Esophagus (tissue), 2 donors: ENCODE data around the gene CDH13. TPM values are rescaled to one million over a fixed set of nuclear protein-coding genes. Genes with fewer than 3 reads are reported as not detected.

Experiments used
- H3K27ac ChIP-seq, 2 donors: one replicate each; pipeline ENCODE4 v1.5.1; 2013; ENCODE audit warnings: low read depth in 2 of 2, mild to moderate bottlenecking in 2 of 2, inconsistent platforms in 1 of 2, low read length in 1 of 2, moderate library complexity in 1 of 2
- H3K27me3 ChIP-seq, 2 donors: one replicate each; pipeline ENCODE4 v1.6.1; 2013; ENCODE audit warnings: low read length in 2 of 2, control low read depth in 1 of 2, mild to moderate bottlenecking in 1 of 2; ENCODE audit not compliant: insufficient read depth in 2 of 2, control insufficient read depth in 1 of 2
- H3K36me3 ChIP-seq, 2 donors: one replicate each; pipeline ENCODE4 v1.6.1; 2013; ENCODE audit warnings: low read length in 1 of 2; ENCODE audit not compliant: control insufficient read depth in 2 of 2, insufficient read depth in 2 of 2
- H3K4me1 ChIP-seq, 2 donors: one replicate each; pipeline ENCODE4 v1.6.1; 2013; ENCODE audit warnings: low read length in 1 of 2; ENCODE audit not compliant: control insufficient read depth in 2 of 2, insufficient read depth in 2 of 2
- H3K4me3 ChIP-seq, 2 donors: one replicate each; pipeline ENCODE4 v1.5.1; 2013; ENCODE audit warnings: low read length in 2 of 2, mild to moderate bottlenecking in 2 of 2, low read depth in 1 of 2, moderate library complexity in 1 of 2
- H3K9me3 ChIP-seq, 2 donors: one replicate each; pipeline ENCODE4 v1.6.1; 2013; ENCODE audit warnings: mild to moderate bottlenecking in 2 of 2, low read depth in 1 of 2, low read length in 1 of 2, moderate library complexity in 1 of 2; ENCODE audit not compliant: control insufficient read depth in 2 of 2, insufficient read depth in 1 of 2
- WGBS, 2 donors: extraction: QIAGEN DNeasy Blood & Tissue Kit; methylation state at CpG; one replicate each; pipeline ENCODE4 v1.1.7; 2013; 5-methylcytosine and 5-hydroxymethylcytosine counted together
- polyA plus RNA-seq, 2 donors: library from polyadenylated mRNA; stranded (reverse); fragments of 200-250 nt; gene quantifications; one replicate each; pipeline ENCODE4 v1.2.3, GENCODE V29; 2013
- donor health status: healthy with polysubstance abuse.
- donor health status: Bipolar disorder and iron deficiency.

CDH13 gene
- polyA plus RNA-seq, 2 donors: 1.3 to 4.3 TPM

- H3K9me3 ChIP-seq: no peaks in the 10 kb centered on the region
- no peaks in the 10 kb centered on the region for H3K27me3 ChIP-seq
- no peak overlapping the region for H3K27ac ChIP-seq
- no peaks in the 10 kb centered on the region for H3K4me1 ChIP-seq
- no peaks in the 10 kb centered on the region for H3K36me3 ChIP-seq
- H3K4me3 ChIP-seq: no peak overlapping the region
- 36 to 45% methylated on average over 11 of the region's 11 CpGs for WGBS, 2 donors
Observed at GRCh38 chr16:82782715-82783251, 156.0 kb downstream of the CDH13 start.

DNA sequence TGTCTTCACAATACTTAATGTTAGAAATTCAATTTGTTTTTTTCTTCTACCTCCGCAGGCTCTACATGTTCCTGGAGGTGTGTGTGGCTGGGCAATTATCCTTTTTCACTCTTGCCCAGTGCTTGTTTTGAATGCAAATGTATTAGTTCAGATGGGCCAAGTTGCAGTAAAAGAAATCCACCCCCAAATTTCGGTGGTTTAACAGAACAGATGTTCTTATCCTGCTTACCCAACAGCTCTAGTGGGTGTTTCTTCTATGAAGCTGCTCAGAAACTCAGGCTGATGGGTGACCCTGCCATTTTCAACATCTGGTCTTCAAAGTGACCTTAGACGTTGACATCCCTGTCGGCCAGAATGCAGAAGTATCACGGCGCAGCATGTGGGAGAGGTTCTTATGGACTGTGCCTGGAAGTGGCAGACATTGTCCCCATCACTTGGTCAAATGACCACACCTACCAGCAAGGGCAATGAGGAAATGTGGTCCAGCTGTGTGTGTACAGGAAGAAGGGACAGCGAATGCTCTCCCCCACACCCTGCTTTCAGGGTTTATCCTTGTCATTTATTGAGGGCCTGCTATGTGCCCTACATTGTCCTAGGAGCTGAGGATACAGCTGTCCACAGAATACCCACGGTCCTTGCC is 157.3 kb downstream of the CDH13 start:
- 71 to 79% methylated on average over 8 of the region's 8 CpGs for WGBS, 2 donors

GRCh38 chr16:82784573-82784968 is 157.8 kb downstream of the CDH13 start:
- no peak overlapping the region for H3K4me3 ChIP-seq
- no peaks in the 10 kb centered on the region for H3K9me3 ChIP-seq
- no peaks in the 10 kb centered on the region for H3K4me1 ChIP-seq
- no peaks in the 10 kb centered on the region for H3K36me3 ChIP-seq
- H3K27ac ChIP-seq: no peak overlapping the region
- 91 to 96% methylated on average over 3 of the region's 3 CpGs for WGBS, 2 donors
- H3K27me3 ChIP-seq: no peaks in the 10 kb centered on the region

More for the DNA sequence above, 157.3 kb downstream of the CDH13 start:
- Histone ChIP-seq H3K9me3 (no peaks in the 10 kb centered on the region), H3K27ac (no peak overlapping the region), H3K4me1 (no peaks in the 10 kb centered on the region), H3K4me3 (no peak overlapping the region), H3K36me3 (no peaks in the 10 kb centered on the region), H3K27me3 (no peaks in the 10 kb centered on the region)

GRCh38 chr16:82788225-82788624 is 161.5 kb downstream of the CDH13 start:
- no peaks in the 10 kb centered on the region for H3K4me1 ChIP-seq
- 64 to 75% methylated on average over 7 of the region's 7 CpGs for WGBS, 2 donors
- H3K27me3 ChIP-seq: no peaks in the 10 kb centered on the region
- no peak overlapping the region for H3K27ac ChIP-seq
- H3K9me3 ChIP-seq: no peaks in the 10 kb centered on the region
- H3K36me3 ChIP-seq: no peaks in the 10 kb centered on the region
- H3K4me3 ChIP-seq: no peak overlapping the region

GRCh38 chr16:82788919-82789318 is 162.2 kb downstream of the CDH13 start:
- 82 to 86% methylated on average over 4 of the region's 4 CpGs for WGBS, 2 donors
- Histone ChIP-seq H3K9me3 (no peaks in the 10 kb centered on the region), H3K36me3 (no peaks in the 10 kb centered on the region), H3K27me3 (no peaks in the 10 kb centered on the region), H3K4me3 (no peak overlapping the region), H3K4me1 (no peaks in the 10 kb centered on the region), H3K27ac (no peak overlapping the region)

DNA sequence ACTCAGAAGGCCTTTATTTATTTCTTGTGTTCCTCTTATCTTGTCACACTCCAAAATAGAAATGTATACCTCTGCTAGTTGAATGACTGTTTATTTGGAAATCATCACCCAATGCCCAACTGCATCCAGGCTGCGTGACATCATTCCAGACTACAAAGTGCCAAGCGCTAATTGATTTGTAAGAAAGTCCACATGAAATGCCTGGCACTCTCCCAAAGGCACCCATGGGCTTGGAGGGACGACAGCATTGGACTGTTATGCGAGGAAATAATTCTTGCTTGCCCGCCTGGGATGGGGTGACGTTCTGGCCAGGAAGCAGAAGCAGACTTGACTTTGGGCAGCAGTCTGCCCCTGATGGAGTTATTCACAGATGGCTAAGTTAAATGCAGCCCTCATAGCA is 165.9 kb downstream of the CDH13 start:
- WGBS, 2 donors: 80 to 84% methylated on average over 6 of the region's 6 CpGs

DNA sequence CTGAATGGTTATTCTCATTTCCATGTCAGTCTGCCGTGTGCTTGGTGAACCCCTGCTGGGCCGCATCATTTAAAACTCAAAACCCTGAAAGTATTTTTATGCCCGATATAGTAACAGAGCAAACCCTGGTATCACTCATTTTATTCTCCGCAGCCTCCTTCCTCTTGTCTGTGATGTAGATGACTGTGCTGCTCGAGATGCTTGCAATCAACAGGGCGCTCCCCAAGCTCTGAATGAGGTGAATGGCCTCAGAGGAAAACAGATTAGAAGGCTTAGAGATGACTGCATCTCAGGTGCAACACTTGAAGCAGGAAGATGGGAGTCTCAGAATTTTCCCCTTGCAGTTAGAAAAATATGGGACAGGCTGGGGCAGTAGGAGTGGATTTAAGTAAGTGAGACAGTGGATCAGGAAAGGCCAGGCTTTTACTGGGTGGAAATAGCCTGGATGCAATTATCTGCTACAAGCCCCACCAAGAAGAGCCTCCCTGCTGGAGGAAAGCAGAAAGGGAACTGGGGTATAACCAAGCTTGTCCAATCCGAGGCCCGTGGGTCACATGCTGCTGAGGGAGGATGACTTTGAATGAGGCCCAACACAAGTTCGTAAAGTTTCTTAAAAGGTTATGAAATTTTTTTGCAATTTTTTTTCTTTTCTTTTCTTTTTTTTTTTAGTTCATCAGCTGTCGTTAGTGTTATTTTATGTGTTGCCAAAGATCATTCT is 166.9 kb downstream of the CDH13 start:
- Histone ChIP-seq H3K27ac (no peak overlapping the region), H3K27me3 (no peaks in the 10 kb centered on the region), H3K36me3 (no peaks in the 10 kb centered on the region), H3K9me3 (no peaks in the 10 kb centered on the region), H3K4me3 (no peak overlapping the region), H3K4me1 (no peaks in the 10 kb centered on the region)
- WGBS, 2 donors: 76 to 82% methylated on average over 10 of the region's 10 CpGs

More for the DNA sequence above, 165.9 kb downstream of the CDH13 start:
- no peak overlapping the region for H3K27ac ChIP-seq
- no peaks in the 10 kb centered on the region for H3K27me3 ChIP-seq
- H3K4me1 ChIP-seq: no peaks in the 10 kb centered on the region
- no peaks in the 10 kb centered on the region for H3K9me3 ChIP-seq
- H3K36me3 ChIP-seq: no peaks in the 10 kb centered on the region
- no peak overlapping the region for H3K4me3 ChIP-seq

DNA sequence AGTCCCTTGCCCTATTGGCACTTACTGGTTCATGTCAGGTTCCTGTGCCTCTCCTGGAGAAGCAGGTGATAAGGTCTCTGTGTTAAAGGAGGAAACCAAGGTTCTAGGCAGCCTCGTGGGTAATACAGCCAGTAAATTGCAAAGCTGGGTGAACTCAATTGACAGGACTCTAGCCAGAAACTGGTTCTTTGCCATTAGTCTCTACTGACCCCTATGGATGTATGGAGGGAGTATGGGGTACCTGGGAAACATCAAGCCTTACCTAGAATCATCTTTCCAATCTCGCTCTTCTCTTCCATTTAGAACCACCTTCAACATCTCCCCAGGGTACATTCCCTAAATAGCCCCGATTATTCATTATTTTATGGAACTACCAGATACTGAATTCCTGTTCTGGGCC is 169.3 kb downstream of the CDH13 start:
- no peak overlapping the region for H3K4me3 ChIP-seq
- H3K4me1 ChIP-seq: no peaks in the 10 kb centered on the region
- H3K9me3 ChIP-seq: no peaks in the 10 kb centered on the region
- H3K27ac ChIP-seq: no peak overlapping the region
- H3K36me3 ChIP-seq: no peaks in the 10 kb centered on the region
- no peaks in the 10 kb centered on the region for H3K27me3 ChIP-seq
- WGBS, 2 donors: 77 to 84% methylated on average over 3 of the region's 3 CpGs

- Histone ChIP-seq H3K27me3 (no peaks in the 10 kb centered on the region), H3K36me3 (no peaks in the 10 kb centered on the region), H3K27ac (no peak overlapping the region), H3K4me1 (no peaks in the 10 kb centered on the region), H3K9me3 (no peaks in the 10 kb centered on the region), H3K4me3 (no peak overlapping the region)
- WGBS, 2 donors: 82 to 86% methylated on average over 4 of the region's 4 CpGs
Observed at GRCh38 chr16:82801361-82801760, 174.6 kb downstream of the CDH13 start.
